Lower lobe of right lung (tissue), 2 donors: ENCODE measurements around the gene PUS3. TPM values are rescaled to one million over a fixed set of nuclear protein-coding genes. Genes with fewer than 3 reads are reported as not detected.

ENCODE experiments used
- ATAC-seq, 2 donors: fragments of 200-7000 bp; cut with Tn5 transposase; one replicate each; pipeline ENCODE4 v1.9.1; 2020 to 2022; ENCODE audit warnings: mild to moderate bottlenecking in 2 of 2, moderate library complexity in 2 of 2
- DNase-seq: peaks from one replicate; pipeline ENCODE4 v3.0.0-alpha.2; 2020
- H3K27ac ChIP-seq: fragments of 200-600 bp; one replicate; pipeline ENCODE4 v1.8.0; 2022
- H3K27me3 ChIP-seq: fragments of 200-600 bp; one replicate; pipeline ENCODE4 v1.8.0; 2022; ENCODE audit warnings: low read depth
- H3K36me3 ChIP-seq: fragments of 200-600 bp; one replicate; pipeline ENCODE4 v1.8.0; 2022; ENCODE audit warnings: mild to moderate bottlenecking
- H3K4me1 ChIP-seq: fragments of 200-600 bp; one replicate; pipeline ENCODE4 v1.8.0; 2022
- H3K4me3 ChIP-seq: fragments of 200-600 bp; one replicate; pipeline ENCODE4 v1.8.0; 2022; ENCODE audit warnings: mild to moderate bottlenecking
- H3K9me3 ChIP-seq: fragments of 200-600 bp; one replicate; pipeline ENCODE4 v1.8.0; 2022
- intact Hi-C: fragments of 100-400 bp; cut with DNase I; formaldehyde crosslinking; loops from one replicate; pipeline ENCODE4 v1.11.0; 2022
- total RNA-seq: library from RNA; stranded (reverse); fragmentation: NEBNext Ultra II Directional; extraction: Animal tissue kit (Norgen Biotek cat#: 25700); gene quantifications from one replicate; pipeline ENCODE4 v1.2.1, GENCODE V29; 2021
- TF ChIP-seq, protein P1 (sequence below): fragments of 200-600 bp; IDR thresholded peaks from one replicate; pipeline ENCODE4 v1.8.0; 2022; ENCODE audit warnings: antibody characterized with exemption, mild to moderate bottlenecking
- donor health status: DM: no; HTN: yes; CAD: no; lungs with severe emphysema.

PUS3 gene
- total RNA-seq, 1 donor from 2014 or later: 10.0 TPM

DNA sequence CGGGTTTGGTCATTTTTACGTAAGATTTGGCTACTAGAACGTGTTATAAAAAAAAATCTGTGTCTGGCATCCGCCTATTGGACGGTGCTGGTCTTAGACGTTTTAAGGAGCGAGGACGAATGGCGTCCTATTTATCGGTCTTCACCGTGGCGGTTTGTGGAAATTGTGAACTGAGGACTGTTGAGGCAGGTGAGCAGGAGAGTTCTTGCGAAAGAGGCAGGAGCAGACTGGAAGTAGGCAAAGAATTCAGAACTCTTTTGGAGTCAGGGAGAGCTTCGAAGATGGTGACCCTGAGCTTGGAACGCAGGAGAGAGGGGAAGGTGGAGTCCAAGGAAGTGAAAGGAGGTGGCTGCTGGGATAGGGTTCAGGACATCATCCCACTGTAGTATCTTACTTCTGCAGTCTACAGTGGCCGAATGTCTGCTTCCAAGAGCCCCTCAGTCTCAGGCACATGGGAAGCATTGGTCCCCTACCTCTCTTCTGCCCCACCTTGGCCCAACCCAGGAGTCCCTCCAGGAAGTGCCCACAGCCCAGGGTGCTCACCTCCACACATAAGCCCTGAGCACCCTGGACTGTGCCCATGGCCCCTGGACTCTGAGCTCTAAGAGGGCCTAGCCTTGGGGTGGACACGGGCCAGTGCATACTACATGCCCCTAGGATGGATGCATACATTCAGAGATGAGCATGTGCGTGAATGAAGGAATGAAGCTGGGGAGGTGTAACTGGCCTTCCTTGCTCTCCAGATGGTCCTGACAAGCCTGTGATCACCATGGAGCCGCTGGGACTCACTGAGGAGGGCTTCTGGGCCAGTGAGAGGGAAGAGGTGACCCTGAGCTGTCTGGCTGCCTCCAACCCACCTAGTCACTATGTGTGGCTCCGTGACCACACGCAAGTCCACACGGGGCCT is 46.5 kb upstream of the PUS3 start:
- H3K36me3 ChIP-seq: no peaks in the 10 kb centered on the region
- H3K4me3 ChIP-seq: no peak overlapping the region
- H3K9me3 ChIP-seq: no peaks in the 10 kb centered on the region
- intact Hi-C loops: no loop called here
- no peaks in the 10 kb centered on the region for H3K4me1 ChIP-seq
- no peak for DNase-seq
- no peak overlapping the region for H3K27ac ChIP-seq
- TF ChIP-seq, protein P1, sequence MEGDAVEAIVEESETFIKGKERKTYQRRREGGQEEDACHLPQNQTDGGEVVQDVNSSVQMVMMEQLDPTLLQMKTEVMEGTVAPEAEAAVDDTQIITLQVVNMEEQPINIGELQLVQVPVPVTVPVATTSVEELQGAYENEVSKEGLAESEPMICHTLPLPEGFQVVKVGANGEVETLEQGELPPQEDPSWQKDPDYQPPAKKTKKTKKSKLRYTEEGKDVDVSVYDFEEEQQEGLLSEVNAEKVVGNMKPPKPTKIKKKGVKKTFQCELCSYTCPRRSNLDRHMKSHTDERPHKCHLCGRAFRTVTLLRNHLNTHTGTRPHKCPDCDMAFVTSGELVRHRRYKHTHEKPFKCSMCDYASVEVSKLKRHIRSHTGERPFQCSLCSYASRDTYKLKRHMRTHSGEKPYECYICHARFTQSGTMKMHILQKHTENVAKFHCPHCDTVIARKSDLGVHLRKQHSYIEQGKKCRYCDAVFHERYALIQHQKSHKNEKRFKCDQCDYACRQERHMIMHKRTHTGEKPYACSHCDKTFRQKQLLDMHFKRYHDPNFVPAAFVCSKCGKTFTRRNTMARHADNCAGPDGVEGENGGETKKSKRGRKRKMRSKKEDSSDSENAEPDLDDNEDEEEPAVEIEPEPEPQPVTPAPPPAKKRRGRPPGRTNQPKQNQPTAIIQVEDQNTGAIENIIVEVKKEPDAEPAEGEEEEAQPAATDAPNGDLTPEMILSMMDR: no peak
- no peak for ATAC-seq
- no peaks in the 10 kb centered on the region for H3K27me3 ChIP-seq

DNA sequence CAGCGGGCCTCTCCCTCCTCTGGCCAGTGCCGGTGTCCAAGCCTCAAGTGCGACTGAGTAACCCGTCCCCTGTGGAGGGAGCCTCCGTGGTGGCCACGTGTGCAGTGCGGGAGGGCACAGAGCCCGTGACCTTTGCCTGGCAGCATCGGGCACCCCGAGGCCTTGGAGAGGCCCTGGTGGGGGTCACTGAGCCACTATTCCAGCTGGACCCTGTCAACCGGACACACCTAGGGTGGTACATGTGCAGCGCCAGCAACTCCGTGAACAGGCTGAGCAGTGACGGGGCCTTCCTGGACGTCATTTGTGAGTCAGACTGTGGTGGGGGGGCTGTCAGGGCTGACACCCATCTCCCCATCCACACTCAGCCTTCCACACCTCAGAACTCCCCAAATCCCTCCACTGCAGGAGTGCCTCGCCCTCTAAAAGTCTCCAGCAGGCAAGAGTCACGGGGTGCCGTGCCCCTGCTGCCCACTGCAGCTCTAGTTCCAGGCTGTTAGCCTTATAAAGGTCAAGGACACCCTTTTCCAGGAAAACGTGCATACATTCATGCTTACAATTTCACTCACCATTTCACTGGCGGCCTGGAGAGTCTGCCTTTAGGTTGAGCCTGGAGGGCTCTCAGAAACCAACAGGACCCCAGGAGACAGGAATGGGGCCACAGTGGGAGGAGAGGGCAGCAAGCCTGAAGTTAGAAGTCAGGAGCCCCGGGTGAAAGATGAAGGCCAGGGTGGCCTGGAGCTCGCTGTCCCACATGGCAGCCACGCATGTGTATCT is 45.5 kb upstream of the PUS3 start:
- H3K27me3 ChIP-seq: no peaks in the 10 kb centered on the region
- no peaks in the 10 kb centered on the region for H3K4me1 ChIP-seq
- H3K36me3 ChIP-seq: no peaks in the 10 kb centered on the region
- no peak overlapping the region for H3K27ac ChIP-seq
- no peaks in the 10 kb centered on the region for H3K9me3 ChIP-seq
- no peak overlapping the region for H3K4me3 ChIP-seq
- TF ChIP-seq, protein P1: no peak
- intact Hi-C loops: no loop called here
- no peak for DNase-seq
- ATAC-seq: no peak

DNA sequence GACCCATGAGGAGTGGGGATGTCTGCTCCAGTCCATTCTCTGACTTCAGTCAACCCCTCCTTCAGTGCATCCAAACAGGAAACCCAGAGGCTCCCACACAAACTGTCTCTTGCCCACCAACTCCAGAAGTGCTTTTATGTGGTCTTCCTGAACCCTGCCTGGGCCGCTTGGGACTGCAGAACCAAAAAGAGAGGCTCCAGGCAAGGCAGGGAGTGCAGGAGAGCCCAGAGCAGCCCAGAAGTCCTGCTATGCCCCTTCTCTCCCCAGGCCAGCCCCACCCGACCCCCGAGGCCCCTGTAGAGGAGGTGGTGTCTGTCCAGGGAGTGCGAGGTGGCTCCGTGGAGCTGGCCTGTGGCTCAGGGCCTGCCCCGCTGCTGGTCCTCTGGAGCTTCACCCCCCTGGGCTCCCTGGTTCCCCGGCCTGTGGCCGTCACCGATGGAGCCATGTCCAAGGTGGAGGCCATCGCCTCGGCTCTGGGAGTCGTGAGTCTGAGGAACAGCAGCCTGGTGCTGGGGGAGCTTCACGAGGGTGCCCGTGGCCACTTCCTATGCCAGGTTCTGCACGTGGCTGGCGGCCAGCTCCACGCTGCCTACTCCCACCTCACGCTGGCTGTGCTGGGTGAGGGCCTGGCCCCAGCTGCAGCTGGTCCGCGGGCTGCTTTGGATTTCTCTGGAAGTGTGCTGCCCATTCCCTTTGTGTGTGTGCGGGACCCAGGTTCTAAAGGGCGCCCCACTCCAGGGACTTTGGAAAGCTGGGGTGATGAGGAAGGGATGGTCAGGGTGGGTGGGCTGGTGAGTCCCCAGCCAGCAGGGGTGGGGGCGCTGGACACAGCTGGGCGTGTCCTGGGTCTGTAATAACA is 44.6 kb upstream of the PUS3 start:
- no peak for ATAC-seq
- H3K4me3 ChIP-seq: no peak overlapping the region
- no peak for DNase-seq
- intact Hi-C loops: no loop called here
- no peak overlapping the region for H3K27ac ChIP-seq
- no peaks in the 10 kb centered on the region for H3K9me3 ChIP-seq
- no peaks in the 10 kb centered on the region for H3K36me3 ChIP-seq
- H3K27me3 ChIP-seq: peaks cover 3% of the 10 kb centered on the region
- TF ChIP-seq, protein P1: no peak
- no peaks in the 10 kb centered on the region for H3K4me1 ChIP-seq

DNA sequence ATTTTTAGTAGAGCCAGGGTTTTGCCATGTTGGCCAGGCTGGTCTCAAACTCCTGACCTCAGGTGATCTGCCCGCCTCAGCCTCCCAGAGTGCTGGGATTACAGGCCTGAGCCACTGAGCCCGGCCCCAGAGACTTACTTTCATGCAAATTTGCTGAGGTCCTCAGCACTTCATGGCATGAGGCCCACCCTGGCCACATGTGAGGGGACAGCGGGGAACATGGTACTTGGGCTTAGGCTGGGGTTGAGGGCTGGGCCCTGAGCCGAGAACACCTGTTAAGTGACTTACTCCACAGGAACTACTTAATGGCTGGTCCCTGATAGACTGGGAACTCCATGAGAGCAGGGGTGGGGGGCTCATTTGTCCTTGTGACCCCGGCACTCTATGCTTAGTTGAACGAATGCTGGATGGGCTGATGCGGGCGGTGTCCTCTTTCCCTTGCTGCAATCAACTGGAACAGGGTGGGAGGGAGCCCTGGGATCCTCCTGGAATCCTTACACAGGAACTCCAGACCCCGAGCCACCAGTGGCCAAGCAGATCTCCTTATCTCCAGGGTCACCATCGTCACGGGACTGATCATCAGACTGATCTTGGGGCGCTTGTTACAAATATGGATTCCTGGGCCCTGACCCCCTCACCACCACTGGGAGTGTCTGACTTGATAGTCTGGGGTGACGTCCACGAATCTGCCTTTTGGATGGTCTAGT is 43.9 kb upstream of the PUS3 start:
- TF ChIP-seq, protein P1: no peak
- Histone ChIP-seq H3K27me3 (peaks cover 3% of the 10 kb centered on the region), H3K27ac (no peak overlapping the region), H3K9me3 (no peaks in the 10 kb centered on the region), H3K36me3 (no peaks in the 10 kb centered on the region), H3K4me3 (no peak overlapping the region), H3K4me1 (no peaks in the 10 kb centered on the region)
- DNase-seq (no peak), ATAC-seq (no peak)
- intact Hi-C loops: no loop called here
